K562 (cell line): ENCODE measurements around the gene HTR3B. TPM values are rescaled to one million over a fixed set of nuclear protein-coding genes. Genes with fewer than 3 reads are reported as not detected.

Experiments used
- ATAC-seq: fragments of 200-7000 bp; cut with Tn5 transposase; 3 replicates; pipeline ENCODE4 v1.9.1; 2020; ENCODE audit warnings: moderate library complexity
- BruUV-seq: library from RNA; stranded (reverse); fragments of 400-500 nt; replicated peaks from 2 replicates; lab custom pipeline; 2021; lab: Mats Ljungman, UMichigan
- CTCF ChIA-PET: fragments of 300-600 bp; formaldehyde crosslinking; extraction: SDS; loops from one replicate; lab custom pipeline; 2021; ENCODE audit warnings: low intra/inter-chr PET ratio; lab: Yijun Ruan, JAX
- POLR2A ChIA-PET: fragments of 300-600, 350-650 bp; sonication (Branson Sonifier 250); formaldehyde crosslinking; extraction: SDS; loops from one replicate; lab custom pipeline; 2021; ENCODE audit warnings: antibody characterized with exemption, inconsistent platforms; lab: Yijun Ruan, JAX
- DNase-seq, 4 experiments: peaks; one replicate each; pipeline versions ENCODE4 v3.0.0 to v3.0.0-alpha.2; 2011 to 2018; ENCODE audit warnings: low spot score in 3 of 4, mixed read lengths in 3 of 4; ENCODE audit errors: extremely low read depth in 1 of 4
- FAIRE-seq: peaks from 2 replicates; lab custom pipeline; 2011; peaks lifted over from hg19 to GRCh38; lab: Jason Lieb, UNC
- H2AFZ ChIP-seq: 2 replicates; pipeline ENCODE4 v1.6.0; 2011; ENCODE audit warnings: low read depth, low read length, control low read depth, inconsistent platforms
- H3K27ac ChIP-seq: fragments of 200-600 bp; 3 replicates; pipeline ENCODE4 v1.8.0; 2011; ENCODE audit warnings: low read depth, mild to moderate bottlenecking, control low read depth, inconsistent platforms, low read length, moderate library complexity, mixed read lengths; ENCODE audit errors: extremely low read depth
- H3K27me3 ChIP-seq, 2 experiments: fragments of 300-600 bp in 1 of 2; 2 replicates in 1 of 2; 3 replicates in 1 of 2; pipeline versions ENCODE4 v1.6.0 to v1.8.0; 2011; ENCODE audit warnings: inconsistent platforms in 2 of 2, low read length in 2 of 2, mild to moderate bottlenecking in 1 of 2, mixed read lengths in 1 of 2, moderate library complexity in 1 of 2; ENCODE audit not compliant: control insufficient read depth in 2 of 2, insufficient read depth in 2 of 2
- H3K36me3 ChIP-seq: fragments of 300-600 bp; 3 replicates; pipeline ENCODE4 v1.8.0; 2011; ENCODE audit warnings: mild to moderate bottlenecking, low read length, inconsistent platforms; ENCODE audit not compliant: control insufficient read depth, insufficient read depth
- H3K4me1 ChIP-seq, 2 experiments: fragments of 200-600 bp in 1 of 2; replicated peaks in 1 of 2; 2 replicates in 1 of 2; 3 replicates in 1 of 2; pipeline versions ENCODE4 v1.5.1 to v1.8.0; 2011; ENCODE audit warnings: inconsistent platforms in 2 of 2, low read length in 2 of 2, mild to moderate bottlenecking in 1 of 2, mixed read lengths in 1 of 2, moderate library complexity in 1 of 2; ENCODE audit not compliant: control insufficient read depth in 2 of 2, insufficient read depth in 2 of 2
- H3K4me2 ChIP-seq: 2 replicates; pipeline ENCODE4 v1.6.1; 2011; ENCODE audit warnings: low read length, control low read depth, inconsistent platforms, mixed read lengths; ENCODE audit not compliant: insufficient read depth
- H3K4me3 ChIP-seq: fragments of 200-600 bp; sonication (generic), shearing (Covaris generic); 2 replicates; pipeline ENCODE4 v1.5.1; 2016; ENCODE audit warnings: control low read depth, inconsistent platforms
- H3K79me2 ChIP-seq: fragments of 200-600 bp; 3 replicates; pipeline ENCODE4 v1.8.0; 2011; ENCODE audit warnings: low read length, inconsistent platforms; ENCODE audit not compliant: control insufficient read depth, insufficient read depth
- H3K9ac ChIP-seq, 2 experiments: 2 replicates each; pipeline versions ENCODE4 v1.6.0 to v1.6.1; 2011; ENCODE audit warnings: low read depth in 2 of 2, low read length in 2 of 2, control low read depth in 1 of 2, inconsistent platforms in 1 of 2, mild to moderate bottlenecking in 1 of 2, mixed read lengths in 1 of 2; ENCODE audit not compliant: insufficient read depth in 1 of 2
- H3K9me1 ChIP-seq: one replicate; pipeline ENCODE4 v1.6.0; 2011; ENCODE audit warnings: inconsistent platforms, mild to moderate bottlenecking, low read length, moderate library complexity; ENCODE audit not compliant: control insufficient read depth, insufficient read depth
- H3K9me3 ChIP-seq: replicated peaks from 2 replicates; pipeline ENCODE4 v1.5.1; 2011; ENCODE audit warnings: low read depth, low read length, inconsistent platforms; ENCODE audit not compliant: control insufficient read depth, insufficient read depth
- H4K20me1 ChIP-seq: replicated peaks from 2 replicates; pipeline ENCODE4 v1.6.1; 2011; ENCODE audit warnings: low read length, inconsistent platforms, mixed read lengths; ENCODE audit not compliant: control insufficient read depth, insufficient read depth
- MLLT1 ChIP-seq, 2 experiments: fragments of 450-650 bp; IDR thresholded peaks; 2 replicates each; pipeline ENCODE4 v1.6.1; 2016
- SNAPC5 ChIP-seq: fragments of 250-450 bp; sonication (Bioruptor Pico); IDR thresholded peaks from 2 replicates; pipeline ENCODE4 v1.8.0; 2021; ENCODE audit warnings: moderate library complexity, mild to moderate bottlenecking, inconsistent platforms
- WGBS: fragments of 100-300 bp; shearing (Covaris generic); methylation state at CpG from one replicate; pipeline ENCODE4 v1.1.6; 2016; ENCODE audit warnings: low coverage, mixed read lengths; ENCODE audit not compliant: insufficient coverage; ENCODE audit errors: missing lambda C conversion rate; 5-methylcytosine and 5-hydroxymethylcytosine counted together
- in situ Hi-C: fragments of 300-500 bp; cut with MboI; formaldehyde crosslinking; loops from 4 replicates; pipeline ENCODE4 v1.15.0; 2018; ENCODE audit warnings: inconsistent platforms, mixed read lengths
- intact Hi-C: fragments of 100-400 bp; cut with micrococcal nuclease; formaldehyde crosslinking; loops from 2 replicates; pipeline ENCODE4 v1.14.2; 2022
- polyA plus RNA-seq, 8 experiments: library from polyadenylated mRNA; depleted of rRNA in 4 of 8; stranded (reverse) in 5 of 8; unstranded in 3 of 8; fragments of >200 nt; fragmentation: Nextera tagmentation in 2 of 8; fragmentation: Illumina TruSeq in 1 of 8; extraction: Ambion mirVana in 2 of 8; extraction: Trizol in 1 of 8; gene quantifications; 2 replicates each; pipeline versions ENCODE4 v1.2.1 to v1.2.3, GENCODE V29; 2011 to 2014; ENCODE audit warnings: inconsistent platforms in 1 of 8, missing spikeins in 1 of 8
- total RNA-seq, 7 experiments: library from RNA; depleted of rRNA in 6 of 7; stranded (reverse); fragments of >200 nt in 6 of 7; fragmentation: Illumina TruSeq in 2 of 7; extraction: Trizol in 2 of 7; gene quantifications; 2 replicates each; pipeline versions ENCODE4 v1.2.1 to v1.2.3, GENCODE V29; 2011 to 2021; ENCODE audit warnings: low replicate concordance in 1 of 7
- TF ChIP-seq, protein P1 (sequence below): sonication (generic); formaldehyde crosslinking; IDR thresholded peaks from 2 replicates; pipeline ENCODE4 v1.8.1; 2023; ENCODE audit warnings: mild to moderate bottlenecking, missing genetic modification reagents

Gene HTR3B
- total and polyA plus RNA-seq, 9 of the 15 experiments (the other 6 are each of a cell fraction or from before 2014, with no cell fraction given), result not detected

- Histone ChIP-seq H3K4me2 (peak overlapping the region; percentile 82; the same call in 1 of the 2 replicates), H3K36me3 (peaks cover 3% of the 10 kb centered on the region; the same call in 2 of the 3 replicates), H3K79me2 (peaks cover 27% of the 10 kb centered on the region), H3K4me3 (peak overlapping the region; percentile 77), H3K4me1 (peaks cover 18 to 21% of the 10 kb centered on the region in 2 experiments), H3K9ac (no peak overlapping the region), H4K20me1 (peaks cover 4% of the 10 kb centered on the region; the same call in 1 of the 2 replicates), H3K27ac (no peak overlapping the region)
- in situ Hi-C loops, result no loop called here
- WGBS, result 89% methylated on average over 6 of the region's 19 CpGs
- DNase-seq (no peak), FAIRE-seq (no peak), ATAC-seq (no peak)
- intact Hi-C loops, result no loop called here
- no TSS peak for BruUV-seq
- ChIA-PET CTCF (no interaction called here), POLR2A (interaction anchor here (0.9 kb wide), 1 partner anchor 10 kb away, joined by 3 read pairs; no protein-coding TSS in a partner anchor)
- TF ChIP-seq, protein P1, sequence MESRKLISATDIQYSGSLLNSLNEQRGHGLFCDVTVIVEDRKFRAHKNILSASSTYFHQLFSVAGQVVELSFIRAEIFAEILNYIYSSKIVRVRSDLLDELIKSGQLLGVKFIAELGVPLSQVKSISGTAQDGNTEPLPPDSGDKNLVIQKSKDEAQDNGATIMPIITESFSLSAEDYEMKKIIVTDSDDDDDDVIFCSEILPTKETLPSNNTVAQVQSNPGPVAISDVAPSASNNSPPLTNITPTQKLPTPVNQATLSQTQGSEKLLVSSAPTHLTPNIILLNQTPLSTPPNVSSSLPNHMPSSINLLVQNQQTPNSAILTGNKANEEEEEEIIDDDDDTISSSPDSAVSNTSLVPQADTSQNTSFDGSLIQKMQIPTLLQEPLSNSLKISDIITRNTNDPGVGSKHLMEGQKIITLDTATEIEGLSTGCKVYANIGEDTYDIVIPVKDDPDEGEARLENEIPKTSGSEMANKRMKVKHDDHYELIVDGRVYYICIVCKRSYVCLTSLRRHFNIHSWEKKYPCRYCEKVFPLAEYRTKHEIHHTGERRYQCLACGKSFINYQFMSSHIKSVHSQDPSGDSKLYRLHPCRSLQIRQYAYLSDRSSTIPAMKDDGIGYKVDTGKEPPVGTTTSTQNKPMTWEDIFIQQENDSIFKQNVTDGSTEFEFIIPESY (CRISPR knock-in tag), result peak; percentile 88
- TF ChIP-seq MLLT1 (IDR thresholded peaks at IDR 0.05) (peak in 1 of 2 experiments; percentile 70; a peak in 1 of 4 replicates), SNAPC5 (CRISPR knock-in tag) (no peak)
- TF ChIP-seq, all 486 proteins: peak for 2
- no peaks in the 10 kb centered on the region for H3K27me3 ChIP-seq
- H2AFZ ChIP-seq, result no peak overlapping the region
- H3K9me1 ChIP-seq, result no peaks in the 10 kb centered on the region
- no peaks in the 10 kb centered on the region for H3K9me3 ChIP-seq
These were observed 30.5 kb upstream of the HTR3B start for GRCh38 chr11:113874096-113874495.
